ENCODE data around the gene ZBTB14. TPM values are rescaled to one million over a fixed set of nuclear protein-coding genes. Genes with fewer than 3 reads are reported as not detected.

ZBTB14 gene, protein sequence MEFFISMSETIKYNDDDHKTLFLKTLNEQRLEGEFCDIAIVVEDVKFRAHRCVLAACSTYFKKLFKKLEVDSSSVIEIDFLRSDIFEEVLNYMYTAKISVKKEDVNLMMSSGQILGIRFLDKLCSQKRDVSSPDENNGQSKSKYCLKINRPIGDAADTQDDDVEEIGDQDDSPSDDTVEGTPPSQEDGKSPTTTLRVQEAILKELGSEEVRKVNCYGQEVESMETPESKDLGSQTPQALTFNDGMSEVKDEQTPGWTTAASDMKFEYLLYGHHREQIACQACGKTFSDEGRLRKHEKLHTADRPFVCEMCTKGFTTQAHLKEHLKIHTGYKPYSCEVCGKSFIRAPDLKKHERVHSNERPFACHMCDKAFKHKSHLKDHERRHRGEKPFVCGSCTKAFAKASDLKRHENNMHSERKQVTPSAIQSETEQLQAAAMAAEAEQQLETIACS
- 8.5 TPM for total RNA-seq
- long read RNA-seq, transcript ZBTB14-202 (3 exons, 1,814 nt), result major isoform, 5 of 12 reads
- long read RNA-seq, partial matches to known transcripts, result 0 of 12 reads
- long read RNA-seq, other reads (novel, unspliced or antisense), result 3 of 12 reads

DNA sequence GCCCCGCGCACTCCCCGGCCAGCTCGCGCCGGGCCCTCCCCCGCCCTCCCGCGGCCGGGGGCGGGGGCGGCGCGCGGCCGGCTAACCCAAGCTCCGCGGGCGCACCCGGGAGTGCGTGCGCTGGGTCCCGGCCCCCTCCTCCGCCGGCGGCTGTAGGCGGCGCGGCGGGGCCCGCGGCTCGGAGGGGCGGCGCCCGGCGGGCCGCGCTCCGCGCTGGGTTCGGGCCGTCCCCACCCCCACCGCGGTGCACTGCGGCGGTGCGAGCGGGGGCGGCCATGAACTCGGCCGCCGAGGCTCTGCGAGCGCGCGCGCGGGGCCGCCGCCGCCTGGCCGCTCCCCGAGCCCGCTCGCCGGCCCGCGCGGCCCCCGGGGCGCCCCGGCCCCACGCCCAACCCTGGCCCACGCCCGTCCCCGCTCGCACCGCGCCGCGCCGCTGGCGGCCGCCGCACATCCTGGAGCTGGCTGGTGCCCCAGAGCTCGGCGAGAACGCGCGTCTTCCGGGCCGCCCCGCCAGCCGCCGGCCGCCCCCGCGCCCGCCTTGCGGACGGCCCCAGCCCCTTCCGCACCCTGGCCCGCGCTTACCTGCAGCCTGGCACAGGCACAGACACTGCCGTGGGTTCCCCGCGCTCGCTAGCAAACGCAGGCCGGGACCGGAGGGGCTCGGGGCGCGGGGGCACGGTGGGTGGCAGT, at the start of gene ZBTB14:
Gene ZBTB14, minus strand, starts transcription at position 496 of the 690 bp plus-strand sequence. CDS start 2,480 bp downstream, outside the sequence.
- intact Hi-C loops (cut with micrococcal nuclease), result loop anchor here (2.0 kb wide), 1 partner anchor 57 kb away; no protein-coding TSS in a partner anchor
- DNase-seq (peak; percentile 86), ATAC-seq (peak; percentile 52)

DNA sequence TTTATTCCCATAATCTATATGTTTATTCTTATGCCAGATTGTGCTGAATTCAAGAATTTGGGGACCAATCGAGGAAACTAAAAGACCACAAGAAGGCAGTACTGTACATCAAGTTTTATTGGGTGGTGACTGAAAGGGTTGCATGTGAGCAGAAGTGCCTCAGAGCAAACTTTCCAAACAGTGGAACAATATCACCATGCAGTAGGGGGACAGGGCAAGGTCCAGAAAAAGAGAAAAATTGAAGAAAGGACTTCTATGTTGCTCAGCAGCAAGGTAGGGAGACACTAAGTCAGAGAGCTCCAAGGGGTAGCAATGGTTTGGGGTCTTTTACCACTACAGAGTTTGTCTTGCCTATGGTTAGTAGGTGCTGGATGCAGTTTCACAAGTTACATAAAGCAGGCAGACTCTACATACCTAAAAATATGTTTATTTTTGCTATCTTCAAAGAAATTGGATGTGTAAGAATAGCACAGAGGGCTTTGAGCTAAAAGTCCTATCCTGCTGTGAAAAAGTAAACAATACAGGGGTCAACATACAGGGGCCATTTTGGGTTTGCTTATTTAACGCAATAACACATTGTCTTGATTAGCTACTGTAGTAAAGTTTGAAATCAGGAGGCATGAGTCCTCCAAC, 43.8 kb upstream of the ZBTB14 start:
- DNase-seq (no peak), ATAC-seq (no peak)
- intact Hi-C loops (cut with micrococcal nuclease), result no loop called here

DNA sequence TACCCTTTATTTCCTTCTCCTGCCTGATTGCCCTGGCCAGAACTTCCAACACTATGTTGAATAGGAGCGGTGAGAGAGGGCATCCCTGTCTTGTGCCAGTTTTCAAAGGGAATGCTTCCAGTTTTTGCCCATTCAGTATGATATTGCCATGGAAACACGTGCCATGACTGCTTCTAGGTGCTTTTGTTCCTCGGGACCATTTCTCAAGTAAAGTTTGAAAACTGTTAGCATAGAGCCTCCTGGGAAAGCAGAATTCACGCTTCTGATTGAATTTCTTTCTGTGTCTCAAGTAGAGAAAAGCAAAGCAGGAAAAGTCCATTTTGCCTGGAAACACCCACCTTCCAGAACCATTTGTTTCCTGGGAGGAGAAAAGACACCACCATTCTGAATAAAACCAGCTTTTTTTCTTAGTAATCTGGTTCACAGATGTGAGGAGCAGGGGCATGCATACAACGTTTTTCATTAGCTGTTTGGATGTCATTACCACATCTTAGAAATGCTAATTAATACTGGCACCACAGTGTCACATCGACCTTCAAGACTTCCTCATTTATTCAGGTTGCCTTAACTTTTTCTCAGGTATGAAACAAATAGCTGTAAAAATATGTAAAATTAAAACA, 39.0 kb upstream of the ZBTB14 start:
- ATAC-seq, result no peak
- intact Hi-C loops (cut with micrococcal nuclease), result no loop called here

DNA sequence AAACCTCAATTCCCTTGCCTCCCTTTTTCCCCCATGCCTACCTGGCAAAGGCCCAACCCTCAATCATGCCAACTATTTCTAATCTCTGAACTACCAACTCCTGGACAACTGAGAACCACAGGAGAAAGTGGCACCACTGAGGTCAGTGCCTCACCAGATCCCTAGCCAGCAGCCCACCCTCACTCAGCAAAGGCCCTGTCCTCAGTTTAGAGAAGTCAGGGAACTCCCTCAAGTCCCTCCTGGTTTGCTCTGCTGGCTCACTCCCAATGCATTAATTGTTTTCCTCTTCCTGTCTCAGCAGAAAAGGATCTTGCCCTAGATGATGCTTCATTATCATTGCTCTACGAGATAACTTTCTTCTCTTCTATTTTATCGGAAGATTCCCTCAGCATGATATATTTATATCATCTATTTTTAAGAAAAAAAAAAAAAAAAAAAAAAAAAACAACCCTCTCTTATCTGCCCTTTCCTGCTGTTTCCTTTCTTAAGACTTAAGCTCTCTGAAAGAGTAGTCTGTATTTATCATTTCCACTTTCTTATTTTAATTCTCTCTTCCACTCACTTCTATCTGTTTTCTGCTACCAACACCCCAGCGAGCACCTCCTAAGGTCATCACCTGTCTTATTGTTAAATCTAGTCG, 22.7 kb upstream of the ZBTB14 start:
- DNase-seq, result no peak
- ATAC-seq, result no peak
- intact Hi-C loops (cut with micrococcal nuclease), result no loop called here

More for the DNA sequence above, 39.0 kb upstream of the ZBTB14 start:
- DNase-seq, result no peak

DNA sequence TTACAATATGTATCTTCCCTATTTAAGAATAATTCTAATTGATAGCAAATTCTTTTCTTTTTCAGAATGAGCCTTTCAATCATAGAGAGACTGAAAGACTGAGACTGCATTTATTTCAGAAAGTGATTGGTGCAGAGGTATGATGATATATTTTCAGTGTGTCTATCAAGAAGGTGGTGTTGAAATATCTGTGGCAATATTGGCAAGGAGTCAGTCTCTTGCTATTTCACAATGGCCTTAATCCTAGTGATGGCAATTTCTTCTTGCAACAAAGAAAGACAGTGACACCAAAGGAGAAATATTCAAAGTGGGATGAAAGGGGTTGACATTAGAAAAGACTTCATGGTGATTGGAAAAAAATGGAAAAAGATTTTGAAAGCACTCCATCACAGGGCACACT, 21.7 kb upstream of the ZBTB14 start:
- intact Hi-C loops (cut with micrococcal nuclease), result no loop called here
- ATAC-seq (no peak), DNase-seq (no peak)

DNA sequence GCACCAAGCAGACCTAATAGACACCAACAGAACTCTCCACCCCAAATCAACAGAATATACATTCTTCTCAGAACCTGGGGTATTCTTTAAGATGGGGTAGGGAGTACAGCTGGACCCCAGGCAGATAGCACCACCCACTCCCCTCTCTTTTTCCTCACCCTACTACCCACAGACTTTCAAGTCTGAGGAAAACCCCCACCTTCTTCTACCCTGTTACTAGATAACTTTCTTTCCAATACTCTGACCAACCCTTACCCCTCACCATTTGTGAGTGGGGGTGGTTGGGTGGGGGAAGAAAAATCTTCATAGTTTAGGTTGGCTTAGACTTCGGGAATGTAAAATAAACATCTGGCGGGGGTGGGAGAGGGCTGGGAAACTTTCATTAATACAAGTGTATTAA, 20.3 kb upstream of the ZBTB14 start:
- DNase-seq, result no peak
- ATAC-seq, result no peak
- intact Hi-C loops (cut with micrococcal nuclease), result no loop called here

DNA sequence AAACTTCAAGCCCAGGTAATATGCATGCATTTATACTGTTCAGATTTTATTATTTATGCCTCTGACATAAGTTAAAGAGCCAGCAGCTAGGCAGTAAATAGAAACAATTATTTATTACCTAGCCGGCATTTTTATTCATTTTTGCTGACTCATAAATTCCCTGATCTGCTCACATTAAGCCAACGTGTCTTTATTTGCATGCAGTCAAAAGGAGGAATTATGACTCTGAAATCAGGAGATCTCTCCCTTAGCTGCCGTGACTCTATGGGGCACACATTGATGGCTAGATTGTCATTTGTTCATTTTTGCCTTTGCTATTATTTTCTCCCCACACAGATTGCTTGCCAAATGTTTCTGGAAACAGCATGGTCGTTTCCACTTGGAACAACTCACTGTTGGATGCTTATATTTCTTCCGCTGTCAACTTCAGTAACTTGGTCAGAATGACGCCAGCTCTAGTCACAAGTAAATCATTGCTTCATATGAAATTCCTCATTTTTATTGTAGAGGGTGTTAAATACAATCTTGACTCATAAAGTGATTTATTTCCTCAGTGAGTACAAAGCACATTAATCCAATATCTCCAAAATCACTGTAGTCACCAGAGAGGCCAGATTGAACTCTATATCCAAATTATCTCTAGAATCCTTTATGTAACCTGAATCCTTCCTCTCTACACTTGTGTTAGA, 15.9 kb upstream of the ZBTB14 start:
- no peak for ATAC-seq
- intact Hi-C loops (cut with micrococcal nuclease), result no loop called here
- no peak for DNase-seq

DNA sequence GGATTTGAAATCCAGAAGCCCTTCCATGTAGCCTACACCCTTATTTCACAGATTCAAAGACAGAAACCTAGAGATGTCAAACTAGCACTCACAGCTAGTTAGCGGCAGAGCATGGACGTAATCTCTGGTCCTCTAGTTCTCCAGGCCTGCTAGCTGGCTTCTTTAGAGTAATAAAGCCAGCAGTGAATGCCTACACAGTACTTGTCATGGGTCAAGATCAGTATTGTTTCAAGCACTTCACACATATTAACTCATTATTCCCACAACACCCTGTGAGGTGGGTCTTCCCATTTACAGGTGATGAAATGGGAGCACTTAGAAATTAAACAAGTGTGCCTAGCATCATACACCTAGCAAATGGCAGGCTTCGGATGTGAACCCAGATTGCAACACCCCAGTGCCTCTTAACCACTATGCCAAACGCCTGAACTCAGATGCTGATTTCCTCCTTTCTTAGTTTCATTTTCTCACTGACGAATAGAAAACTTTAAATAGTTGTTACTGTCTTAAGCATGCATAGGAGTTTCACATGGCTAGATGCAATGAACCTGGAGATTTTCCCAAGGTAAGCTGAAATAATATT, 14.5 kb upstream of the ZBTB14 start:
- ATAC-seq, result no peak
- intact Hi-C loops (cut with micrococcal nuclease), result no loop called here

DNA sequence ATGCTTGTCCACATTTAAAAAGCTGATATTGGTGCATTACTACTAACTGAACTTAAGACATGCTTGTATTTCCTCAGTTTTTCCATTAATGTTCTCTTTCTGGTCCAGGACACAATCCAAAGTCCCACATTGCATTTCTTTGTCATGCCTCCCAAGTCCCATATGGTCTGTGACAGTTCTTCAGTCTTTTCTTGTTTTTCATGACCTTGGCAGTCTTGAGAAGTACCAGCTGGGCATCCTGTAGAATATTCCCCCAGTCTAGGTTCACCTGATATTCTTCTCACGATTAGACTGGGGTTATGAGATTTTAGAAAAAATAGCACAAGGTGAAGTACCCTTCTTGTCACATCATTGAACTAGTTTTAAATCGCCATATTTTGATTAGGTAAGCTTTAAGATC, 10.3 kb upstream of the ZBTB14 start:
- intact Hi-C loops (cut with micrococcal nuclease), result no loop called here
- no peak for DNase-seq
- ATAC-seq, result no peak

More for the DNA sequence above, 14.5 kb upstream of the ZBTB14 start:
- DNase-seq, result no peak

DNA sequence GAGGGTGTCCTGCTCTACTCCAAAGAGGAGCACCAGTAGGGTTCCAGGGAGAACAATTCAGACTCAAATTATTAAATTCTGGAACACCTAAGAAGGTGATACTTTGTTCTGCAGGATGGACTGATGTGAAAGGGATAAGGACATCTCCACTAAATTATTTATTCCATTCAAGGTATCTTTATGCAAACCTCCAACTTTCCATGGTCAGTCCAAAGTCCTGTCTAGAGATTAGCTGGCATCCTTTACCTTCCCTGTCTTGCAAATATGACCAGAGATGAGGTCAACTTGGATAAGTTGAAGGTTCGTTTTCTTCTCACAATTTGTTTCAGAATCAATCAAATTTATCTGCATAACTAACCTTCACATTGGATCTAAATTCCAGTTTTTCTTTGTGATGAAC, 8.7 kb upstream of the ZBTB14 start:
- ATAC-seq (no peak), DNase-seq (no peak)
- intact Hi-C loops (cut with micrococcal nuclease), result no loop called here

DNA sequence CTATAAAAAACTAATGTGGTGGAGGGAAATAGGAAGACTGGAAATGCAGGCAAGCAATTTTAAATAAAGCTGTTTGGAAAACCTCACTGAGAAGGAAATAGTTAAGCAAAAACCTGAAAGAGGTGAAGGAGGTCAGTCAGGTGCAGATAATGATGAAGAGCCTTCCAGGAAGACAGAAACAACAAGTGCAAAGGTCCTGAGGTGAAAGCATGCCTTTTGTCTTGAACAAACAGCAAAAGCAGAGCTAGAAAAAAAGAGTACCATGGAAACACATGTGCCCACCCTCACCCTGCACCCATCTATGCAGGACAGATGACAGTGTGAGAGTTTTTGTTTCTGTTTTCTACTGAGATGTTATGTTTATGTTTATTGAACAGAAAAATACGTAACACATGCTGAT, 8.1 kb upstream of the ZBTB14 start:
- no peak for ATAC-seq
- intact Hi-C loops (cut with micrococcal nuclease), result no loop called here
- no peak for DNase-seq

DNA sequence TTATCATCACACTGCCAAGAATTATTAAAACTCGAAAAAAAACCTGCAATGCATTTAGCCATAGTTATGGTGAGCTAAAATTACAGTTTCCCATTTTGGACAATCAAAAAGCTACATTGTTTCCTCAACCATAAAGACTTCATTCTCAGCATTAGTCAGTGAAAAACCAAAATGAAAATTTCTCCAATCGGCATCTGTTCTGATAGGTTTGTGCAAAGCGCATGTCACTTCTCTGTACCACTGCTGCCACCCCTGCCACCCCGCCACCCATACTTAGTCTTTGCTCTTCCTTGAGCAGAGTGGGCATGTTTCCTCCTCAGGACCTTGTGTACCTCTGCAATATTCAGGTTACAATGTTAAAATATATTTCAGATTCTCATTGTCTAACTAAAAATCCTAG, 7.1 kb upstream of the ZBTB14 start:
- ATAC-seq, result no peak
- no peak for DNase-seq
- intact Hi-C loops (cut with micrococcal nuclease), result no loop called here

DNA sequence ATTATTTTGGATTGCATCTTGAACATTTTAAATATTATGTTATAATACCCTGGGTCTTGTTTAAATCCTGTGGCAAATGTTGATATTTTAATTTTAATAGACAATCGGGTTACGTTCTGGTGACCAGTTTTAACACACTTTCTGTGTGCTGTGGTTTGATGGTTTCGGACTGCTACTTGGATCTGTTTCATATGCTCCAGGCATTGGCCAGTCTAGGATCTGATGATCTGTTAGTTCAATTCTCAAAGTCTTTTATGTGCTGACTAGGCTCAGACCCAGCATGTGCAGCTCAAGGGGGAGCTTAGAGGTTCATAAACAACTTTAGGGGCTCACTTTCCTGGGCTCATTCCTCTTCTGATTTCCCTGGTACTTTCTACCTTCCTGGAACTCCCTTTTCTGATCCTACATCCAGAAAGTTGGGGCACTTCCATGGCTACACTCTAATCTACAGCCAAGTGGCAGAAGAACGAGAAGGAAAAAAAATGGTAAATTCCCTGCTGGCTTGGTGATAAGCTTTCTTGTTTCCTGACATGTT, 5.0 kb upstream of the ZBTB14 start:
- intact Hi-C loops (cut with micrococcal nuclease), result no loop called here
- no peak for DNase-seq
- ATAC-seq, result no peak

DNA sequence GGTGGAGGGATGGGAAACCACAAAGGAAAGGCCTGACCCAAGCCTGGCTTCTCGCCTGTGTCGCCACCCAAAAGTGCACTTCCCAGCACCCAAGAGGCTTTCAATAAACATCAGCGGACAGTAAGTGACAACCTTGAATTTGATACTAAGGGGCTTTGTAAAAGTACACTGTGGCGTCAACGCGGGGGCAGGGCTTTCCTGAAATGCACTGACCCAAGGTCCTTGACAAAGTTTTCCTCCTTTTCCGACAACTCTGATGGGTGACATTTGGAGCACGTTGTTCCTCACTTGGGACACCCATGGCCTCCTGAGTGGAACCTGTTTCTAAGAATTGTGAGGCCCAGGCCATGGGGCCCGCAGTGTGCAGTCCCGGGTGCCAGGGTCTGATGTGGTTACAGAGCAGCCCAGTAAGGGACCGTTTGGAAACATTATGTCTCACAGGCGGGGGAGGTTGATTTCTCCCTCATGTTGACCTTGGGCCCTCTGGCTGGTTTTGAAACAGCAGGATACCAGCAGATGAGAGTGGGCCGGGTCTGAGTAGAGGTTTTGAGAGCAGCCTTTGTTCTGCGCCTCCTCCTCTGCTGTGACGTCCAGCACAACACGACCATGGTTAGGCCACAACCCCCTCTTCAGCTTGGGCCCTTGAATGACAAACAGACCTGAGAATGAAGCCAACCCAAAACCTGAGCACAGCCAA, 2.8 kb upstream of the ZBTB14 start:
- DNase-seq (no peak), ATAC-seq (no peak)
- intact Hi-C loops (cut with micrococcal nuclease), result no loop called here

DNA sequence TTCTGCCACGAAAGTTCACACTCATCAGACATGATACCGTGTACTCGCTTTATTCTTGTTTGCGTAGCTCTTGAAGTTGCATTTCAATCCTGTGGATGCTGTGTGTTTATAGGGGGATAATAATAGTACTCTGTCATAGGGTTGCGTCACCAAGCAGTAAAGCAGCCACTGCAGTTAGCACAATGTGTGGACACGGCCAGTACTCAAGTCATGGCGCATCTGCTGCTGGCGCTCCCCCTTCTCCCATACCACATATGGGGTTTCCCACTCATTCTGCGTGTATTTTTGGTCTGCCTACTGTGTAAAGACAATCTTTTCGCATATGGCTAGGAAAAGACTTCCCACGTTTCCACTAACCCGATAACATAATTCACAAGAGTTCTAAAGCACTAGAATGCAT, 2.1 kb upstream of the ZBTB14 start:
- DNase-seq, result no peak
- no peak for ATAC-seq
- intact Hi-C loops (cut with micrococcal nuclease), result no loop called here

DNA sequence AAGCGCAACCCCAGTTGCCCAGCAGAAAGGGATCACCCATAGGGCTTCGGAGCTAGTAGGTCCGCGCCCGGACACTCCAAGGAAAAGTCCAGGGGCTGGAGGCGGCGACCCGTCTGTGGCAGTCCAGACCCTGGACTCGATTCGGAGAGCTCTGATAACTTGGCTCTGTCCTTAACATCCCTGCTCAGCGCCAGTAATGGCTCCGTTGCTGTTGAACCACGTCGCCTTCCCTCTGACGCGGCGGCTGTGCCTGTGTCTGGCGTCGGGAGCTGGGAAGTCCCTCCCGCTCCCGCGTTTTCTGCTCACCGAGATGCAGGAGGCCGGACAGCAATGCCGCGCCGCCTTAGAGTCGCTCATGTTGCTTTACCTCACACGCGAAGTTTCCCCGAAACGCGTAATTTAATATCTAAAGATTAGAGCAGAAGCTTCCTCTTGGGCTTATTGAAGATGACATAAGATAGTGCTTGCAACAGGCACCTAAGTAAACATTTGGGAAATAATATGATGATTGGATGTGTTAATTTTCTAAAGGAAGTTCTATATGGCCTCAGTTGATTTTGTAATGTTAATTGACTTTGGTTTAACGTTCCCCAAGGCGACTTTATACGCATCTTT, 1.3 kb upstream of the ZBTB14 start:
- intact Hi-C loops (cut with micrococcal nuclease), result no loop called here

More for the DNA sequence above, 1.3 kb upstream of the ZBTB14 start:
- ATAC-seq, result peak; percentile 51
- DNase-seq, result peak; percentile 89

Measured in left ventricle myocardium superior (tissue), 1 donor.